ENCODE measurements around the gene CARD10.

The CARD10 gene

DNA sequence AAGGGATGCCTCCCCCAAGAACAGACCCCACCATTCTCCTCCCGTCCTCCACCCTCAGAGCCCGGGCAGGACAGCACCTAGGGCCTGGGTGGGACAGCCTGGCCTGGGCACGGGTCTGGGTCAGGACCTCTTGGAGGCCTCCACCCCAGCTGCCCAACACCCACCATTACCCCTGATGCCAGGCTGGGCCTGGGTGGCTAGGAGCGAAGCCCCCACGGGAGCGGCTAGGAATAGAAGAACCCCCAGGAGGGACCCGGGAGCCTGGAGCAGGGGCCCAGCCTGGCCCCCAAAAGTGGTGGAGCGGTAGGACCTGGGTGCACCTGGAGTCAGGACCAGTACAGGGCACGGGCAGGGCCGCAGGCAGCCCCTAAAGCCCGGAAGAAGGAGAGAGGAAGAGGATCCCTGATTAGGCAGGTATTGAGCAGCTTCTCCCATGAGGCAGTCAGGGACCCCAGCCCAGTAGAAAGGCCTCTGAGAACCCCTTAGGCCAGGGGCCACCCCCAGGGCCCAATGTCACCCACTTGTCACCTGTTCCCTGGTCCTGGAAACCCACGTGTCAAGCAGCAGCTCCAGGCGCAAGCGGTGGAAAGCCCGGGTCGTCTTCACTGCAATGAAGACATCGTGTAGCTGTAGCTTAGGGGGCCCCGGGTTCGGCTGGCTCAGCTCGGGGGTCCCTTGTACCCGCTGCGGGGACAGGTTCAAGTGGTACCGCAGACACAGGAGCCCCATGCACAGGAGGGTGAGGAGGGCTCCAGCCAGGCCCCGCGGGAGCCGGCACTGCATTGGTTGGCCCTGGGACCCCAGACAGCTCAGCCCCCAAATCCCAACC lies 33.6 kb downstream of the CARD10 start:
- no peak for FAIRE-seq
- DNase-seq (ENCODE audit: insufficient read length) = no peak
- TF ChIP-seq TAF1 (IDR thresholded peaks at IDR 0.05; ENCODE audit: borderline replicate concordance, low read depth, low read length) (no peak), POLR2AphosphoS5 (IDR thresholded peaks at IDR 0.05; ENCODE audit: low read depth, low read length) (no peak), POLR2A (IDR thresholded peaks at IDR 0.05; ENCODE audit: low read depth, low read length) (no peak)

DNA sequence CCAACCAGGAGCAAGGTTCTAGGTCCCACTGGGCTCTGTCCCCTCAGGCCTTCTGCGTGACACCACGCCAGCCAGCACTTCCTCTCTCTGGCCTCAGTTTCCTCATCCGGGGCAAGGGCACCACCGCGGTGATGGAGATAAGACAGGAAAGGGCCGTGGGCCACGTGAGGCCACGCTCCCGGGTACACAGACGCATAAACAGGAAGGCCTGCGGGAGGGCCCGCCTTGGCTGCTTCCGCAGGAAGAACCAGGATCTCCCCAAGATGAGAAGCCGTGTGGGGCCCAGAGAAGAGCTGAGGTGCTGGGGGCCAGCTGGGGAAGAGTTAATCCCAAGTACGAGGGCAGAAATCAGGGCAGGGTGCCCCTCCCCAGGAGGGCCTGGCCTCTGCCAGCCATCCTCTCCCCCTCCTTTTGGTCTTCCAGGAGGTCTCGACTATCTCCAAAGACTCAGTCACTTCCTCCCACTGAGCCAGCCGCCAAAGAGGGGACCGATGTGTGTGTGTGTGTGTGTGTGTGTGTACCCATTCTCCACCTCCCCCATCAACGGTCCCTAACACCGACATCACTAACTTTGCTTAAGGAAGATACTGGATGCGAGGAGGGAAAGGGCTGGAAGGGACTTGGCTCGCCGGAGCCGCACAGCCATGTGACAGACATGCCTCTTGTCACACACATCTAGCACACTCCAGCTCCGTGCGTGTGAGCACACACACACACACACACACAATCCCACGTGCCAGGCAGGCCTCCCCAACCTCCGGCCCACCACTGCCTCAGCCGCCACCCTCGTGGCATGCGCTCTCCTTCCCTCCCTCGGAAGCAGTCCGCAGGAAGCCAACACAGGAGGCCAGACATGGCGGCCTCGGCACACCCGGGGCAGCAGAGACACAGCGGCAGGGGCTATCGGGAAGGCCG lies 34.5 kb downstream of the CARD10 start:
- peak; percentile 77 for DNase-seq (ENCODE audit: insufficient read length)
- TF ChIP-seq TAF1 (IDR thresholded peaks at IDR 0.05; ENCODE audit: borderline replicate concordance, low read depth, low read length) (peak; percentile 68; the same call in 1 of the 2 replicates), POLR2A (IDR thresholded peaks at IDR 0.05; ENCODE audit: low read depth, low read length) (peak; percentile 70), POLR2AphosphoS5 (IDR thresholded peaks at IDR 0.05; ENCODE audit: low read depth, low read length) (peak; percentile 69)
- FAIRE-seq = peak; percentile 98

DNA sequence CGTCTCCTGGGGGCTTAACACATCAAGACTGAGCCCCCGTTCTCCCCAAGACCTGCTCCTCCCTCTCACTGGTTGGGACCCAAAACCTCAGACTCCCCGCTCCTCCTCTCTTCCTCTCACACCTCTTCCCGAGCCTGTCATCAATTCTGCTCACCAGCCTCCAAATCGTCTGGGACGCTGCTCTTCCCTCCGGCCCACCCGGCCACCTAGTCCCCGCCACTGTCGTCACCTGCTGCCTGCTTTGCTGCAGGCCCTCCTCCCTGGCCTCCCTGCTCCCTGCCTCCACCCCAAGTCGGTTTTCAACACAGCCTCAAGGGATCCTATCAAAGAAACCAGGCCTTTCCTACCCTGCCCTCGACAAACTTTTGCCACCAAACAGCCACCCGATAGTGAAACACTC lies 36.2 kb downstream of the CARD10 start:
- FAIRE-seq (peak; percentile 48), DNase-seq (ENCODE audit: insufficient read length) (no peak)

DNA sequence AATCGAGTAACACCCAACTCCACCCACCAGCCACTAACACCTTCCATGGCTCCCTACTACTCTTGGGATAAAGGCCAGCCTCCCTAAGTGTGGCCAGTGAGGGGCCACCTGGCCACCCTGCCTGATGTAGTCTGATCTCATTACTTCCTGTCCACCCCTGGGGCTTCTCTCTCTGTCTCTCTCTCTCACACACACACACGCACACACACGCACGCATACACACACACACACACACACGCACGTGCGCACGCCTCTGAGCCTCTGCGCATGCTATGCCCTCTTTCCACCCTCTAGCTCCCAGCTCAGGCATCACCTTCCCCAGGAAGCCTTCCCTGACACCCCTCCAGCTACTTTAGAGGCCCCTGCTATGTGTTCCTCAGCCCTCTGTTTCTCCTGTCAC lies 37.0 kb downstream of the CARD10 start:
- FAIRE-seq (no peak), DNase-seq (ENCODE audit: insufficient read length) (no peak)
- no peak for TF ChIP-seq POLR2A (IDR thresholded peaks at IDR 0.05; ENCODE audit: low read depth, low read length)
- TF ChIP-seq POLR2AphosphoS5 (IDR thresholded peaks at IDR 0.05; ENCODE audit: low read depth, low read length) = no peak
- TF ChIP-seq TAF1 (IDR thresholded peaks at IDR 0.05; ENCODE audit: borderline replicate concordance, low read depth, low read length) = no peak

More for the DNA sequence above, 36.2 kb downstream of the CARD10 start:
- TF ChIP-seq POLR2AphosphoS5 (IDR thresholded peaks at IDR 0.05; ENCODE audit: low read depth, low read length) (no peak), TAF1 (IDR thresholded peaks at IDR 0.05; ENCODE audit: borderline replicate concordance, low read depth, low read length) (no peak), POLR2A (IDR thresholded peaks at IDR 0.05; ENCODE audit: low read depth, low read length) (no peak)

DNA sequence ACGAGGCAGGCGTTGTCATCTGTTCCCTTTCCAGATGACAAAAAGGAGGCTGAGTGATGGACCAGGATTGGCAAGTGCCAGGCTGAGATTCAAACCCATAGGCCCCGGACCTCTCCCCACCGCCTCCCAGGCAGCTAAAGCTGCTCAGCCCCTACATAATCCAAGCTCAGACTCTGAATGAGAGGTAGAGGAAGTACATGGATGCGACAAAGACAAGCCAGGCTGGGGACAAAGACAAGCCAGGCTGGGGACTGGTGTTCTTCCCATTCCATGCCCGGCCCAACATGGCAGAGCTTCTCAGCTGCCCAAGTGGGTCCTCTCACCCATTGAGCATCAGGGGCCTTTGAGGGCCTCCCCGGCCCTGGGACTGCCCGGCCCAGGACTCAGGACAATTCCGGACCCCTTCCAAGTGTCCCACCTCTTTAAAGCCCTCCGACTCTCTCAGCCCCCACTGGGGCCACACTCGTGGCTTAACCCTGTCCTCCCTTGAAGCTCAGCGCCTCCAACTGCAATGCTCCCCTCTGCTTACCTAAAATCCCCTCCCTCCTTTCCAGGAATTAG lies 37.8 kb downstream of the CARD10 start:
- no peak for DNase-seq (ENCODE audit: insufficient read length)
- no peak for TF ChIP-seq POLR2AphosphoS5 (IDR thresholded peaks at IDR 0.05; ENCODE audit: low read depth, low read length)
- TF ChIP-seq TAF1 (IDR thresholded peaks at IDR 0.05; ENCODE audit: borderline replicate concordance, low read depth, low read length) = no peak
- TF ChIP-seq POLR2A (IDR thresholded peaks at IDR 0.05; ENCODE audit: low read depth, low read length) = no peak
- FAIRE-seq = no peak

DNA sequence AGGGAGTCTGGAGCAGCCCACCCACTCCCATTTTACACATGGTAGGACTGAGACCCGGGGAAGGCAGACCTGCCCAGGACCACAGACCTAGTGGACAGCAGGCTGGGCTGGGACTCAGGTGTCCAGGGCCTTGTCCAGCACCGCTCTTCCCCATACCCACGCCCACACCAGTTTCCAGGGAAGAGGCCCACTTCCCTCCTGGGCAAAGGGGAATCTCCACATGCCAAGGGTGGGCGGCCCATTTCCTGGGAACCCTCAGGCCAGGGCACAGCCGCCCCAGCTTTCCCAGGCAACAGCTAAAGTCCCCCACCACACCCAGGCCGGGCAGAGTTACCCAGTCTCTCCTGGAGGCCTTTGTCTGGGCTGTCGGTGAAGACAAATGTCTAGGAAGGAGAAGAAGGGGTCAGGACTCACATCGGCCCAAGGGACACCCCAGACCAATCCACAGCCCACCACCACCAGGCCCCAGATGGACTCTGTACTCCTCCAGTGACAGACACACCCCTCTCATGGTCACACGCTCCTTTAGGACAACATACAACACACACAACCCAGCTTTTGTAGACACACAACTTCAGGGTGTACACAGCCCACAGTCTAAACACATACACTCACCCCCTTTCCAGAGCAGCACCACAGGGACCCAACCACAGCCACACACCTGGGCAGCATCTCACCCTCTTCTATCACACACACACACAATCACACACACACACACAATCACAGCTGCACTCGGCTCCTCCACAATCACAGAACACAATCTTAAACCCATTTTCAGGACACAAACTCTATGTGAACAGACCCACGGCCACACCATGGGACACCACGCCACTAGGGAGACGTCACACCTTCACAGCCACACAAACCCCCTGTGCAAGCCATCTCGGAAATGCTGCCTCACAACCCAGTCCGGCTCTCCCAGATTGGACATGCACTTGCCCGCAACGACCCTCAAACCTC lies 38.5 kb downstream of the CARD10 start:
- no peak for TF ChIP-seq POLR2AphosphoS5 (IDR thresholded peaks at IDR 0.05; ENCODE audit: low read depth, low read length)
- no peak for TF ChIP-seq TAF1 (IDR thresholded peaks at IDR 0.05; ENCODE audit: borderline replicate concordance, low read depth, low read length)
- no peak for TF ChIP-seq POLR2A (IDR thresholded peaks at IDR 0.05; ENCODE audit: low read depth, low read length)
- FAIRE-seq (no peak), DNase-seq (ENCODE audit: insufficient read length) (no peak)

DNA sequence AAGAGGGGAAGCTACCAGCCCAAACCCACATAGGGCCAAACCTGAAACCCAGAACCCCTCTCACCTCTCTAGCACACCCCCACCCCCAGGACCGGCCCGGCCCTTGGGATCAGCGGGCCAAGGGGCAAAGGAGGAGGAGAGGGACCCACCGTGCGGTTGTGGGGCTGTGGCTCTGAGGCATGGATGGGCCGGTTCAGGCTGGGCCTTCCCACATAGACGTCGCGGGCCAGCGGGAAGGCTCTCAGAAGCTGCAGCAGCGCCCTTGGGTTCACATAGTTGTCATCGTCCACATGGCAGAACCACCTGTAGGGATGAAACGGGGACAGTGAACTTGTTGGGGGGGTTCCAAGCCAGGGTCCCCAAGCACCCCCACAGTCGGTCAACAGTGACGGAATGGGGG lies 40.0 kb downstream of the CARD10 start:
- FAIRE-seq (no peak), DNase-seq (ENCODE audit: insufficient read length) (no peak)
- TF ChIP-seq POLR2A (IDR thresholded peaks at IDR 0.05; ENCODE audit: low read depth, low read length) (no peak), POLR2AphosphoS5 (IDR thresholded peaks at IDR 0.05; ENCODE audit: low read depth, low read length) (no peak), TAF1 (IDR thresholded peaks at IDR 0.05; ENCODE audit: borderline replicate concordance, low read depth, low read length) (no peak)

DNA sequence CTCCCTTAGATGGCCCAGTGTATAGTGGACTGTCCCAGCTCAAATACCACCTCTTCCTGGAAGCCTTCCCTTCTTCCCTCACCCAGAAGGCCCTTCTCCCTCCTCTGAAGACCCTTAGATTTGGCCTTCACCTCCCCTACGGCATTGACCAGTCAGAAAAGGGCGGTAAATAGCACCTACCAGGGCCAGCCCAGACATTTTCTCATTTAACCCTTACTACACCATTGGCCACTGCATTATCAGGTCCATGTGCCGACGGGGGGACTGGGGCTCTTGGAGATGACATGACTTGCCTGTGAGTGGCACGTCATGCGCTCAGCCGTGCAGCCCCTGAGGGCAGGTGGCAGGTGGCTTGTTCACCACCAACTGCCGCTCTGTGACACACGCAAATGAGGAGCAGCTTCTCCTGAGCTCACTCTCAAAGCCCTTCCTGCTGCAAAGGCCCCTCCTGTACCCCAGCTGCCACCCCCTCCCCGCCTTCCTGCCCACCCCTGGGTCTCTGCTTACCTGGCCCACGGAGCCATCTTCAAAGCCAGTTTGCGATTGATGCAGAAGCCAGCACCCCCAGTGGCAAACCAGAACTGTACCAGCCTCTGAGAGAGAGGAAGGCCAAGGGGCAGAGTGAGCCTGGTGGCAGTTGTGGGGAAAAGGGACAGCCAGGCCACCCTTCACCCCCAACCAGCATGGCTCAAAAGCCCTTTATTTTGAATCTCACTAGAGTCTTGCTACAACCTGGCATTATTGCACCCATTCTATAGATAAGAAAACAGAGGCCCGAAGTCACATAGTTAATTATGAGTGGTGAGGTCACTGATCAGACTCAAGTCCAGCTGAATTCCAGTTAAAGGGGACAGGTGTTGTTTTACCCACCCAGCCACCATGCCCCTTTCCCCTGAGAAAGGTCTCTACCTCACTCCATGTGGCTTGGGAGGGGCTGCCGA lies 42.6 kb downstream of the CARD10 start:
- DNase-seq (ENCODE audit: insufficient read length) (no peak), FAIRE-seq (no peak)
- no peak for TF ChIP-seq POLR2A (IDR thresholded peaks at IDR 0.05; ENCODE audit: low read depth, low read length)
- TF ChIP-seq TAF1 (IDR thresholded peaks at IDR 0.05; ENCODE audit: borderline replicate concordance, low read depth, low read length) = no peak
- TF ChIP-seq POLR2AphosphoS5 (IDR thresholded peaks at IDR 0.05; ENCODE audit: low read depth, low read length) = no peak

DNA sequence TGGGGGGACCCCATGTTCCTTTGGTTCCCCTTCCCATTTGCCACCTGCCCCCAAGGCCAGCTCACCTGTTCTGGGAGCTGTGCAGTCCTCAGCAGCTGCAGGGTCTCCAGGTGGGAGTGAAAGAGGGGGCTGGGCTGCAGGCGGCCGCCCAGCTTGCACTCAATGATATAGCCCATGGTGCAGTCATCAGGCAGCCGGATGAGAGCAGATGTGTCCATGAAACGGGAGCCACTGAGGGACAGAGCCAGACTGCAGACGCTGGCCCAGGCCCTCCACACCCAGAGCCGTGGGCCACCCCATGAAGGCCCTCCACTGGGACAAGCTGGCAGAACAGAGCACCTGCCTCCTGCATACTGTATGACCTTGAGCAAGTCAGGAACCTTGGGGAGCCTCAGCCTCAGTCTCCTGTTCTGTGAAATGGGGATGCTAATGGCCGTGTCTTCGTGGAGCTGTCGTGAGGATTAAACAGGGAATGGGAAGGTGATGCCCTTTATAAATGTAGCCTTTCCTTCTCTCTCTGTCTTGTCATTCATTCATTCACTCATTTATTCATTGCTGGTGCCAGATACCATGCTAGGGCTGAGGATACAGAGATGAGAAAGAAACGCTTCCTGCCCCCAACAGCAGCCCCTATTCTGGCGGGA lies 44.6 kb downstream of the CARD10 start:
- TF ChIP-seq POLR2A (IDR thresholded peaks at IDR 0.05; ENCODE audit: low read depth, low read length) (no peak), POLR2AphosphoS5 (IDR thresholded peaks at IDR 0.05; ENCODE audit: low read depth, low read length) (no peak), TAF1 (IDR thresholded peaks at IDR 0.05; ENCODE audit: borderline replicate concordance, low read depth, low read length) (no peak)
- no peak for DNase-seq (ENCODE audit: insufficient read length)
- FAIRE-seq = no peak
